IMR-90 (cell line): Measurements from ENCODE around the gene RAPSN. TPM values are rescaled to one million over a fixed set of nuclear protein-coding genes. Genes with fewer than 3 reads are reported as not detected.

Source experiments
- ATAC-seq: fragments of 200-7000 bp; cut with Tn5 transposase; 2 replicates; pipeline ENCODE4 v1.9.1; 2020; ENCODE audit warnings: low read depth, mild to moderate bottlenecking, moderate library complexity
- BruUV-seq: library from RNA; stranded (reverse); fragments of 400-500 nt; replicated peaks from 2 replicates; lab custom pipeline; 2021; lab: Mats Ljungman, UMichigan
- CTCF ChIA-PET: fragments of 300-600 bp; formaldehyde crosslinking; extraction: SDS; loops from one replicate; lab custom pipeline; 2021; ENCODE audit warnings: antibody characterized with exemption; lab: Yijun Ruan, JAX
- POLR2A ChIA-PET: fragments of 300-600 bp; sonication (Branson Sonifier 250); formaldehyde crosslinking; loops from one replicate; lab custom pipeline; 2022; ENCODE audit warnings: antibody characterized with exemption; ENCODE audit not compliant: unreplicated experiment; lab: Charles Lee
- DNase-seq: peaks from one replicate; pipeline ENCODE4 v3.0.0; 2013
- H2AFZ ChIP-seq: replicated peaks from 2 replicates; pipeline ENCODE3; 2013; ENCODE audit warnings: low read length, mild to moderate bottlenecking; ENCODE audit not compliant: poor library complexity
- H2AK5ac ChIP-seq: 2 replicates; pipeline ENCODE4 v1.6.1; 2013; ENCODE audit warnings: low read depth, low read length, inconsistent platforms
- H2AK9ac ChIP-seq: replicated peaks from 2 replicates; pipeline ENCODE3; 2013; ENCODE audit warnings: mild to moderate bottlenecking, low read depth, low read length, moderate library complexity; ENCODE audit not compliant: poor library complexity
- H2BK120ac ChIP-seq: 2 replicates; pipeline ENCODE4 v1.6.1; 2013; ENCODE audit warnings: low read depth, low read length, inconsistent platforms
- H2BK15ac ChIP-seq: 3 replicates; pipeline ENCODE4 v1.6.1; 2013; ENCODE audit warnings: low read depth, low read length, inconsistent platforms
- H2BK20ac ChIP-seq: 2 replicates; pipeline ENCODE4 v1.6.1; 2013; ENCODE audit warnings: low read depth, mild to moderate bottlenecking, inconsistent platforms, low read length, moderate library complexity
- H2BK5ac ChIP-seq: 2 replicates; pipeline ENCODE4 v1.6.1; 2013; ENCODE audit warnings: mild to moderate bottlenecking, low read depth, low read length, inconsistent platforms; ENCODE audit not compliant: poor library complexity, severe bottlenecking
- H3K14ac ChIP-seq: replicated peaks from 2 replicates; pipeline ENCODE4 v1.6.1; 2013; ENCODE audit warnings: low read depth, low read length, inconsistent platforms
- H3K18ac ChIP-seq: 2 replicates; pipeline ENCODE4 v1.6.1; 2013; ENCODE audit warnings: low read depth, low read length, control low read depth
- H3K23ac ChIP-seq: 2 replicates; pipeline ENCODE4 v1.6.1; 2013; ENCODE audit warnings: low read depth, low read length, inconsistent platforms
- H3K27ac ChIP-seq: 2 replicates; pipeline ENCODE4 v1.5.1; 2013; ENCODE audit warnings: mild to moderate bottlenecking, control low read depth, low read length; ENCODE audit not compliant: insufficient read depth
- H3K27me3 ChIP-seq: 2 replicates; pipeline ENCODE4 v1.6.1; 2013; ENCODE audit warnings: low read length; ENCODE audit not compliant: control insufficient read depth, insufficient read depth
- H3K36me3 ChIP-seq: 2 replicates; pipeline ENCODE4 v1.6.1; 2013; ENCODE audit warnings: low read length, mixed read lengths; ENCODE audit not compliant: control insufficient read depth, insufficient read depth
- H3K4ac ChIP-seq: 2 replicates; pipeline ENCODE4 v1.6.1; 2013; ENCODE audit warnings: low read depth, low read length, inconsistent platforms
- H3K4me1 ChIP-seq: 2 replicates; pipeline ENCODE4 v1.6.1; 2013; ENCODE audit warnings: low read length, mixed read lengths; ENCODE audit not compliant: control insufficient read depth, insufficient read depth
- H3K4me2 ChIP-seq: 2 replicates; pipeline ENCODE4 v1.6.1; 2013; ENCODE audit warnings: low read depth, mild to moderate bottlenecking, control low read depth, low read length, moderate library complexity
- H3K4me3 ChIP-seq: 2 replicates; pipeline ENCODE4 v1.5.1; 2013; ENCODE audit warnings: low read depth, mild to moderate bottlenecking, control low read depth, low read length, moderate library complexity; ENCODE audit not compliant: insufficient read depth
- H3K56ac ChIP-seq: 2 replicates; pipeline ENCODE4 v1.6.1; 2013; ENCODE audit warnings: low read length, inconsistent platforms; ENCODE audit not compliant: insufficient read depth; ENCODE audit errors: extremely low read depth
- H3K79me1 ChIP-seq, 2 experiments: 2 replicates each; pipeline ENCODE4 v1.6.1; 2013; ENCODE audit warnings: low read length in 2 of 2, inconsistent platforms in 1 of 2, low read depth in 1 of 2
- H3K9ac ChIP-seq: 2 replicates; pipeline ENCODE4 v1.6.1; 2013; ENCODE audit warnings: low read depth, low read length, control low read depth
- H3K9me1 ChIP-seq: 2 replicates; pipeline ENCODE4 v1.6.1; 2013; ENCODE audit warnings: low read length, inconsistent platforms; ENCODE audit not compliant: insufficient read depth
- H3K9me3 ChIP-seq: 2 replicates; pipeline ENCODE4 v1.6.1; 2013; ENCODE audit warnings: low read length; ENCODE audit not compliant: control insufficient read depth, insufficient read depth
- H4K20me1 ChIP-seq: 2 replicates; pipeline ENCODE4 v1.6.1; 2013; ENCODE audit warnings: low read length, inconsistent platforms; ENCODE audit not compliant: insufficient read depth
- H4K5ac ChIP-seq: 2 replicates; pipeline ENCODE4 v1.6.1; 2013; ENCODE audit warnings: mild to moderate bottlenecking, low read depth, low read length, control low read depth
- H4K8ac ChIP-seq, 2 experiments: 2 replicates each; pipeline ENCODE4 v1.6.1; 2013; ENCODE audit warnings: low read depth in 2 of 2, low read length in 2 of 2, control low read depth in 1 of 2, inconsistent platforms in 1 of 2
- H4K91ac ChIP-seq: 2 replicates; pipeline ENCODE4 v1.6.1; 2013; ENCODE audit warnings: low read depth, low read length, inconsistent platforms; ENCODE audit not compliant: insufficient read depth
- BHLHE40 ChIP-seq: fragments of 150-350 bp; IDR thresholded peaks from 2 replicates; pipeline ENCODE4 v1.6.1; 2016; ENCODE audit warnings: mild to moderate bottlenecking, low read depth, low read length
- FOS ChIP-seq: fragments of 150-350 bp; IDR thresholded peaks from 2 replicates; pipeline ENCODE4 v1.6.1; 2016; ENCODE audit warnings: low read depth, low read length
- MAZ ChIP-seq: IDR thresholded peaks from 2 replicates; pipeline ENCODE4 v1.6.1; 2012; ENCODE audit warnings: low read depth, mild to moderate bottlenecking, low read length, improper control_type of control experiment, moderate library complexity, borderline replicate concordance
- RCOR1 ChIP-seq: IDR thresholded peaks from 2 replicates; pipeline ENCODE4 v1.6.1; 2012; ENCODE audit warnings: mild to moderate bottlenecking, low read length, improper control_type of control experiment; ENCODE audit not compliant: insufficient replicate concordance
- RFX5 ChIP-seq: IDR thresholded peaks from 2 replicates; pipeline ENCODE4 v1.8.0; 2012; ENCODE audit warnings: low read depth, mild to moderate bottlenecking, low read length, moderate library complexity
- WGBS, 2 experiments: methylation state at CpG; one replicate each; pipeline versions ENCODE4 v1.1.5 to v1.1.7; 2013; ENCODE audit warnings: missing lambda C conversion rate in 2 of 2; ENCODE audit not compliant: insufficient read length in 1 of 2; ENCODE audit errors: extremely low coverage in 2 of 2; 5-methylcytosine and 5-hydroxymethylcytosine counted together
- dilution Hi-C: fragments of 300-500 bp; cut with HindIII; formaldehyde crosslinking; loops from one replicate; pipeline ENCODE4 v1.14.3; 2018; ENCODE audit warnings: low sequenced_read_pairs; ENCODE audit not compliant: unreplicated experiment
- in situ Hi-C: fragments of 300-500 bp; cut with MboI; formaldehyde crosslinking; loops from 3 replicates; pipeline ENCODE4 v1.14.3; 2019; ENCODE audit warnings: low sequenced_read_pairs, inconsistent platforms, mixed read lengths
- intact Hi-C: fragments of 100-400 bp; cut with micrococcal nuclease; formaldehyde crosslinking; loops from 2 replicates; pipeline ENCODE4 v1.10.0; 2022
- polyA plus RNA-seq, 3 experiments: library from polyadenylated mRNA; depleted of rRNA; stranded (reverse); fragments of >200 nt; gene quantifications; 2 replicates each; pipeline ENCODE4 v1.2.3, GENCODE V29; 2012; ENCODE audit warnings: low replicate concordance in 1 of 3
- total RNA-seq: library from RNA; depleted of rRNA; stranded (reverse); fragments of >200 nt; gene quantifications from 2 replicates; pipeline ENCODE4 v1.2.3, GENCODE V29; 2012
- TF ChIP-seq, protein P1 (sequence below): fragments of 150-350 bp; IDR thresholded peaks from 2 replicates; pipeline ENCODE4 v1.6.1; 2017; ENCODE audit warnings: mild to moderate bottlenecking, antibody characterized with exemption, low read length, low read depth
- TF ChIP-seq, protein P2 (sequence below): conservative IDR thresholded peaks from 2 replicates; pipeline ENCODE4 v1.5.1; 2012; ENCODE audit warnings: mild to moderate bottlenecking, low read depth, low read length, improper control_type of control experiment

Gene RAPSN
- total and polyA plus RNA-seq, 2 of the 4 experiments (the other 2 are of a cell fraction): 0.03 TPM; not detected in 1

DNA sequence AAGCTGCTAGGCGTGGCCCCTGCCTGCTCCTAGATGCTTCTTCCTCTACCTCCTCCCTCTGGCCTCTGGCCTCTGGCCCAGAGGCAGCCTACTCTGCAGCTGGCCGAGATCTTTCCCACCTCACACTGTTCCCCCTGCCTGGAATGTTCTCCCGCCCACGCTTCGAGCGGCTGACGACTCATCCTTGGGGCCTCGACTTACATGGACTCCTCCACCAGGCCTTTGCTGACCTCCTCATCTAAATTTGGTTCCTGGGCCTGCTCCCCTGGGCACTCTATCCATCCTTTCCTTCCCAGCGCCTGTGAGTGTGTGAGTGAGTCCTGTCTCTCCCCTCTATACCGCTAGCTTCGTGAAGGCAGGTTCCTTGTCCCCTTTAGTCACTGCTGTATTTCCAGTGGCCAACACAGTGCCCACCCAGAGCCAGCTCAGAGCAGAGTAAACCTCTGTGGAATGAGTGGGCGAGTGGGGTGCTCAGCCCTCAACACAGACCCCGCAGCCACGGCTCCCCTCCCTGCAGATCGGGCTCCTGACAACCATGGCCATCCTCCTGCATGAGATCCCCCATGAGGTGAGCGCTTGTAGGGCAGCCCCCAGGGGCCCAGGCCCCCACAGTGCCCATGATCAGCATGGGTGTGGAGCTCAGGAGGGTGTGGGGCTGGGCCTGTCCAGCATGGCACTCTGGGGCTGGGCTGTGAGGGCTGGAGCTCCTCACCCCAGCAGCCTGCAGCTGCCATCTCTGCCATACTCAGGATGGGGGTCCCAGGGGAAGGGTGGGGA lies 34.8 kb downstream of the RAPSN start:
- peaks cover 69% of the 10 kb centered on the region for H3K36me3 ChIP-seq
- dilution Hi-C loops (no loop called here), in situ Hi-C loops (no loop called here), intact Hi-C loops (no loop called here)
- H3K9ac ChIP-seq: peak overlapping the region; percentile 32
- peak overlapping the region; percentile 93 for H2AK9ac ChIP-seq
- H2BK20ac ChIP-seq: peak overlapping the region; percentile 80
- peaks cover 6% of the 10 kb centered on the region; the same call in 1 of the 2 replicates for H3K9me1 ChIP-seq
- peak overlapping the region; percentile 95 for H3K14ac ChIP-seq
- H3K56ac ChIP-seq: peak overlapping the region; percentile 62
- ChIA-PET POLR2A (no interaction called here), CTCF (no interaction called here)
- H2AFZ ChIP-seq: peak overlapping the region; percentile 6
- H2BK5ac ChIP-seq: peak overlapping the region; percentile 99
- peak overlapping the region; percentile 82 for H4K5ac ChIP-seq
- H3K4me3 ChIP-seq: no peak overlapping the region
- H2BK15ac ChIP-seq: peak overlapping the region; percentile 97; the same call in 2 of the 3 replicates
- no peak overlapping the region for H3K4me2 ChIP-seq
- H3K27me3 ChIP-seq: no peaks in the 10 kb centered on the region
- H3K4ac ChIP-seq: peak overlapping the region; percentile 94
- H4K20me1 ChIP-seq: peaks cover 31% of the 10 kb centered on the region; the same call in 1 of the 2 replicates
- H2AK5ac ChIP-seq: peak overlapping the region; percentile 99
- ATAC-seq (peak; percentile 33), DNase-seq (peak; percentile 89)
- H4K91ac ChIP-seq: peak overlapping the region; percentile 91
- H3K9me3 ChIP-seq: no peaks in the 10 kb centered on the region
- H4K8ac ChIP-seq: peak overlapping the region; percentile 69 to 90
- peaks cover 56% of the 10 kb centered on the region for H3K4me1 ChIP-seq
- H3K79me1 ChIP-seq: peaks cover 23 to 76% of the 10 kb centered on the region in 2 experiments; a peak in 3 of 4 replicates
- 40% methylated on average over 2 of the region's 16 CpGs; no CpG with 5 or more reads in 1 of the 2 experiments for WGBS, 2 experiments
- no TSS peak for BruUV-seq
- H3K18ac ChIP-seq: peak overlapping the region; percentile 84
- TF ChIP-seq RFX5: no peak
- TF ChIP-seq, protein P1, sequence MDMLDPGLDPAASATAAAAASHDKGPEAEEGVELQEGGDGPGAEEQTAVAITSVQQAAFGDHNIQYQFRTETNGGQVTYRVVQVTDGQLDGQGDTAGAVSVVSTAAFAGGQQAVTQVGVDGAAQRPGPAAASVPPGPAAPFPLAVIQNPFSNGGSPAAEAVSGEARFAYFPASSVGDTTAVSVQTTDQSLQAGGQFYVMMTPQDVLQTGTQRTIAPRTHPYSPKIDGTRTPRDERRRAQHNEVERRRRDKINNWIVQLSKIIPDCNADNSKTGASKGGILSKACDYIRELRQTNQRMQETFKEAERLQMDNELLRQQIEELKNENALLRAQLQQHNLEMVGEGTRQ: no peak
- peak; percentile 35; the same call in 1 of the 2 replicates for TF ChIP-seq FOS
- TF ChIP-seq, protein P2, sequence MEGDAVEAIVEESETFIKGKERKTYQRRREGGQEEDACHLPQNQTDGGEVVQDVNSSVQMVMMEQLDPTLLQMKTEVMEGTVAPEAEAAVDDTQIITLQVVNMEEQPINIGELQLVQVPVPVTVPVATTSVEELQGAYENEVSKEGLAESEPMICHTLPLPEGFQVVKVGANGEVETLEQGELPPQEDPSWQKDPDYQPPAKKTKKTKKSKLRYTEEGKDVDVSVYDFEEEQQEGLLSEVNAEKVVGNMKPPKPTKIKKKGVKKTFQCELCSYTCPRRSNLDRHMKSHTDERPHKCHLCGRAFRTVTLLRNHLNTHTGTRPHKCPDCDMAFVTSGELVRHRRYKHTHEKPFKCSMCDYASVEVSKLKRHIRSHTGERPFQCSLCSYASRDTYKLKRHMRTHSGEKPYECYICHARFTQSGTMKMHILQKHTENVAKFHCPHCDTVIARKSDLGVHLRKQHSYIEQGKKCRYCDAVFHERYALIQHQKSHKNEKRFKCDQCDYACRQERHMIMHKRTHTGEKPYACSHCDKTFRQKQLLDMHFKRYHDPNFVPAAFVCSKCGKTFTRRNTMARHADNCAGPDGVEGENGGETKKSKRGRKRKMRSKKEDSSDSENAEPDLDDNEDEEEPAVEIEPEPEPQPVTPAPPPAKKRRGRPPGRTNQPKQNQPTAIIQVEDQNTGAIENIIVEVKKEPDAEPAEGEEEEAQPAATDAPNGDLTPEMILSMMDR: no peak
- peak; percentile 40 for TF ChIP-seq RCOR1
- 0 out of 2 replicates have a peak, but pooled peaks have one; percentile 12 for TF ChIP-seq BHLHE40
- TF ChIP-seq MAZ: peak; percentile 72; the same call in 1 of the 2 replicates
- peak overlapping the region; percentile 99 for H3K27ac ChIP-seq
- peak overlapping the region; percentile 91 for H2BK120ac ChIP-seq
- peak overlapping the region; percentile 82 for H3K23ac ChIP-seq
